Erythroblast (primary cell): ENCODE data around the gene MARCHF6.

Experiments used
- GATA1 ChIP-seq: IDR thresholded peaks from 2 replicates; pipeline ENCODE4 v1.6.1; 2011; ENCODE audit warnings: low read depth, mild to moderate bottlenecking, control low read depth, low read length, moderate library complexity
- POLR2A ChIP-seq: IDR thresholded peaks from 2 replicates; pipeline ENCODE4 v1.6.1; 2011; ENCODE audit warnings: mild to moderate bottlenecking, low read length

GRCh38 chr5:10381803-10382202 is 28.3 kb downstream of the MARCHF6 start:
- TF ChIP-seq POLR2A (no peak), GATA1 (no peak)
